ENCODE data around the gene ADAM29. TPM values are rescaled to one million over a fixed set of nuclear protein-coding genes. Genes with fewer than 3 reads are reported as not detected.

Gene ADAM29
- total and polyA plus RNA-seq, 2 of the 4 experiments (the other 2 are of a cell fraction): not detected

- no peak overlapping the region for H3K9ac ChIP-seq (ENCODE audit: low read depth, low read length)
- H2BK5ac ChIP-seq (ENCODE audit: low read depth, low read length, poor library complexity, severe bottlenecking): no peak overlapping the region
- H2BK120ac ChIP-seq (ENCODE audit: low read depth, low read length): no peak overlapping the region
- H2BK20ac ChIP-seq (ENCODE audit: low read depth, low read length): no peak overlapping the region
- H4K8ac ChIP-seq (ENCODE audit: low read depth in 2 of 2, low read length in 2 of 2): no peak overlapping the region
- no peak for DNase-seq
- CTCF ChIA-PET: no interaction called here
- in situ Hi-C loops (cut with MboI; ENCODE audit: low sequenced_read_pairs): no loop called here
- no peak overlapping the region for H2AK5ac ChIP-seq (ENCODE audit: low read depth, low read length)
- no TSS peak for BruUV-seq (replicated peaks)
- no peak overlapping the region for H3K4me2 ChIP-seq (ENCODE audit: low read depth, low read length)
- POLR2A ChIA-PET (ENCODE audit: unreplicated experiment): no interaction called here
- peaks cover 7% of the 10 kb centered on the region; the same call in 1 of the 2 replicates for H3K9me3 ChIP-seq (ENCODE audit: control insufficient read depth, insufficient read depth, low read length)
- no peak for TF ChIP-seq ELK1 (IDR thresholded peaks at IDR 0.05; ENCODE audit: borderline replicate concordance, low read depth, low read length)
- no peak for TF ChIP-seq BHLHE40 (IDR thresholded peaks at IDR 0.05; ENCODE audit: low read depth, low read length)
- TF ChIP-seq NFE2L2 (IDR thresholded peaks at IDR 0.05; ENCODE audit: low read depth, low read length): no peak
- no peak for TF ChIP-seq POLR2A (IDR thresholded peaks at IDR 0.05; ENCODE audit: low read depth, low read length)
- TF ChIP-seq MAZ (IDR thresholded peaks at IDR 0.05; ENCODE audit: borderline replicate concordance, low read depth, low read length): no peak
- no peak for TF ChIP-seq CTCF (conservative IDR thresholded peaks at IDR 0.05; ENCODE audit: low read depth, low read length)
- no peak for TF ChIP-seq CEBPB (IDR thresholded peaks at IDR 0.05; ENCODE audit: low read depth, low read length)
- TF ChIP-seq FOS (IDR thresholded peaks at IDR 0.05; ENCODE audit: low read depth, low read length): no peak
- TF ChIP-seq RCOR1 (IDR thresholded peaks at IDR 0.05; ENCODE audit: insufficient replicate concordance, low read length): no peak
- no peak for TF ChIP-seq RFX5 (IDR thresholded peaks at IDR 0.05; ENCODE audit: low read depth, low read length)
- no peak for TF ChIP-seq RAD21 (IDR thresholded peaks at IDR 0.05; ENCODE audit: low read length)
- no peak for TF ChIP-seq MAFK (IDR thresholded peaks at IDR 0.05; ENCODE audit: low read depth, low read length)
- no peak for TF ChIP-seq SMC3 (IDR thresholded peaks at IDR 0.05; ENCODE audit: low read depth, low read length)
- TF ChIP-seq USF2 (IDR thresholded peaks at IDR 0.05; ENCODE audit: low read depth, low read length): no peak
- no peak for TF ChIP-seq MXI1 (IDR thresholded peaks at IDR 0.05; ENCODE audit: borderline replicate concordance, low read depth, low read length)
- TF ChIP-seq CHD1 (IDR thresholded peaks at IDR 0.05; ENCODE audit: low read depth, low read length): no peak
- no peaks in the 10 kb centered on the region for H3K79me1 ChIP-seq (ENCODE audit: low read depth in 1 of 2, low read length in 2 of 2)
- no peaks in the 10 kb centered on the region for H3K27me3 ChIP-seq (ENCODE audit: control insufficient read depth, insufficient read depth, low read length)
- H3K27ac ChIP-seq (ENCODE audit: insufficient read depth, low read length): no peak overlapping the region
- no peak overlapping the region for H3K14ac ChIP-seq (replicated peaks; ENCODE audit: low read depth, low read length)
- dilution Hi-C loops (cut with HindIII; ENCODE audit: low sequenced_read_pairs, unreplicated experiment): no loop called here
- no peak overlapping the region for H3K18ac ChIP-seq (ENCODE audit: low read depth, low read length)
- H3K36me3 ChIP-seq (ENCODE audit: control insufficient read depth, insufficient read depth, low read length): no peaks in the 10 kb centered on the region
- H3K4ac ChIP-seq (ENCODE audit: low read depth, low read length): no peak overlapping the region
- no CpG with 5 or more reads among the region's 1 CpG for WGBS, 2 experiments (ENCODE audit: extremely low coverage in 2 of 2, insufficient read length in 1 of 2)
- no peak overlapping the region for H3K56ac ChIP-seq (ENCODE audit: extremely low read depth, insufficient read depth, low read length)
- no peaks in the 10 kb centered on the region for H4K20me1 ChIP-seq (ENCODE audit: insufficient read depth, low read length)
- H3K4me1 ChIP-seq (ENCODE audit: control insufficient read depth, insufficient read depth, low read length): no peaks in the 10 kb centered on the region
- no peak overlapping the region for H3K4me3 ChIP-seq (ENCODE audit: insufficient read depth, low read depth, low read length)
- intact Hi-C loops (cut with micrococcal nuclease): no loop called here
- no peak overlapping the region for H2AFZ ChIP-seq (replicated peaks; ENCODE audit: low read length, poor library complexity)
- no peak for ATAC-seq (ENCODE audit: low read depth)
- H3K9me1 ChIP-seq (ENCODE audit: insufficient read depth, low read length): no peaks in the 10 kb centered on the region
- H2BK15ac ChIP-seq (ENCODE audit: low read depth, low read length): no peak overlapping the region
- no peak overlapping the region for H2AK9ac ChIP-seq (replicated peaks; ENCODE audit: low read depth, low read length, poor library complexity)
- no peak overlapping the region for H4K5ac ChIP-seq (ENCODE audit: low read depth, low read length)
- H3K23ac ChIP-seq (ENCODE audit: low read depth, low read length): no peak overlapping the region
- H4K91ac ChIP-seq (ENCODE audit: insufficient read depth, low read depth, low read length): no peak overlapping the region
Observed at GRCh38 chr4:174910271-174910670, 7.9 kb upstream of the ADAM29 start.
